ENCODE results near the gene SLC39A7.

SLC39A7 gene

GRCh38 chr6:33190504-33191107 is 10.1 kb upstream of the SLC39A7 start:
- DNase-seq (ENCODE audit: low read depth in 2 of 2) = no peak

DNA sequence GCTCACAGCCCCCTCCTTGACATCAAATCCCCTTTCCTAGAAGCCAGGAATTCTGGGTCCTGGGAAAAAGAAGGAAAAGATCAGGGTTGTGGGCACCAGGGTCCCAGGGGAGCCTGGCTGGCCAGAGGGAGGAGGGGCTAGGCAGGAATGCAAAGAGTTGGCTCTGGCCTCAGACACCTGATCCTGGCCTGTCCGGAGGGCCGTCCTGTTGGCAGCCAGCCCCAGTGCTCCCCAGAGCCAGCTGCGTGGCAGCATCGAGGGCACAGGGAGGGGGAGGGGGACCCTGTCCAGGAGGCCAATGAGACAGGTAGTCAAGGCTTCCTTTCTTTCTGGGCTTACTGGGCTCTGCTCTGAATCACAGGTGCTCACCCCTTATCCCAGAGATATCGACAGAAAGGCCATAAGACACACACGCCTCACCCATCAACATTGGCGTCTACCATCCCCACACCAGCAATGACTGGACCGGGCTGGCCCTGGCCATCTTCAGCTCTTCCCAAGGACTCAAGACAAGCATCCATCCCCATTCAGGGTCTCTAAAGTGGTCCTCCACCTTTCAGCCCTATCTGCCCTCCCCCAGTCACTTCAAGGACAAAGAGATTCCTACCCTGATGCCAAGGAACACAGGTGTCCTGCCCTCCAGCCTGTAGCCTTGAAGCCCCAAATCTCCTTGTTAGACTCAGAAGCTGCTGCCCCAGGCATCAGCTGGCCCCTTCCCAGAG is 9.1 kb upstream of the SLC39A7 start:
- no peak for DNase-seq (ENCODE audit: low read depth in 2 of 2)

DNA sequence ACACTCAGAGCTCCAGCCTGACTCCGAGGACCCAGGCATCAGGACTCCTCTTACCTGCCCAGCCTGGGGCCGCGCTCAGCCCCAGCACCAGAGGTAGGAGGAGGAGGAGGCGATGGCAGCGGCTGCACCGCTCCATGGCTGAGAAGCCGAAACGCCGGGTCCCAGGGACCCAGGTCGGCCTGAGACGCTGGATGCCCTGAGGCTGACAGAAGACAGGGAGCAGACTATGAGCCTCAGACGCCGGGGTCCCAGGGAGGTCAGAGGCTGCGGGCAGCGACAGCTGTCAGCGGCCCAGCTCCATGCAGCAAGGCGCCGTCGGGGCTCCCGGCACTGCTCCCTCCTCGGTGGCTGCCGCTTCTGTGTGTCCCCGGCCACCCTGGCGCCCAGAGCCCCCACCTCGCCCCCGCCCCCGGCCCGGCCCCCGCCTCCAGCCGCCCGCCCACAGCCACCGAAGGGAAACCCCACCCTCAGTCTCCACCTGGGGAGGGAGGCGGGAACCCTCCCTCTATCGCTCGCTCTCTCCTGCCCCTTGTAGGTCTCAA is 8.5 kb upstream of the SLC39A7 start, which contains the start of gene COL11A2:
Gene COL11A2, minus strand, starts transcription at position 363 of the 542 bp plus-strand sequence. Its CDS starts 227 bp downstream, at position 136.
- no peak for DNase-seq (ENCODE audit: low read depth in 2 of 2)

GRCh38 chr6:33192671-33193602 is 7.7 kb upstream of the SLC39A7 start:
- no peak for DNase-seq (ENCODE audit: low read depth in 2 of 2)

DNA sequence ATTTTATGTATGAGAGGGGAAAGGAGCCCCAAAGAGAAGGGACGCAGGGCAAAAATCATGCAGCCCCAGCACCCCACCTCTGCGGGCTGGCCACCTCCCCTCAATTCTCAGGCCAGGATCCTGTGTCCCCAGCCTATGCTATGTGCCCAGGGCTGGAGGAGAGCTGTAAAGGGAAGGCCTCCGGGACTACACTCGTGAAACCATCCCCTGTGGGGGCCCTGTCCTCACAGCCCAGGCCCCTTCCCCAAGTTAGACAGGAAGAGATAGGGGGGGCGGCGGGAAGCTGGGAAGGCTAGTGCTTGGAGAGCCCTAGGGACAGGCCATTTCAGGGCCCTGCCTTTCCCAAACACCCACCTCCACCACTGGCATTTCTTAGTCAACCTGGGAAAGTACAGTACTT is 7.0 kb upstream of the SLC39A7 start:
- DNase-seq (ENCODE audit: low read depth in 2 of 2) = no peak

GRCh38 chr6:33194431-33194979 is 6.2 kb upstream of the SLC39A7 start:
- no peak for DNase-seq (ENCODE audit: low read depth in 2 of 2)

DNA sequence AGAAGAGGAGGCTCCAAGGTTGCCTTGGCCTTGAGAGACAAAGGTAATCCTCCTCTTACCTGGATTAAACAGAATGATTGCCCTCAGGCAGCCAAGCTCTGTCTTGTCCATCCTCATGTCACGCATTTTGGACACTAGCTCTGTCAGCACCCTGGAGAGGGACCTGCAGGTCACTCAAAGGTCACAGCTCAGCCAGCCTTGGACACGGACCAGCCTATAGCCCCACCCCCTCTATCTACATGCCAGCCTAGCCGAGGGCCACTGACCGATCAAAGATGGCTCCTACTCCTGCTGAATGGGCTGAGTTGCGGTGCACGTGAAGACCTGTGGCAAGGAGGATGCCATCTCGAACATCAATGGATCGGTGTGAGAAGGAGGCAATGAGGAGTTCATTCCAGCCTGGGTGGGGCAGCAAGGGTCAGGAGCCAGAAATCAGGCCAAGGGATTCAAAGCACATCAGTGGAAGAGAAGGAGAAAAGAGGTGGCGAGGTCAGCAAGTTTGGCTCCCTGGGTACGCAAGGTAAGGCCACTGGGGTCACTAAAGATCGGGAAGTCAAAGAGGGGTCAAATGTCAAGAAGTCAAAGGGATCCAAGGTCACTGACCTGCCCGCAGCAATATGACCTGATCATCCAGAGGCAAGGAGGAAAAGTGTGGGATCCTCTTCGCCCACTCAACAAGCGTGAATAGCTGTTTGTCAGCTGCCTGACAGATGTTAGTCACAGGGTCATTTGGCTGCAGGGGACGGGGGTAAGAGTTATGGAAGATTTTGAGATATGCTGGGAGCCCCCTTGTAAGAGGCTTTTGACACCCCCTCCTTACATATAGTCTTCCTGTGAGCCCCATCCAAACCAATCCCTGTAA is 5.1 kb upstream of the SLC39A7 start:
- DNase-seq (ENCODE audit: low read depth in 2 of 2) = no peak

DNA sequence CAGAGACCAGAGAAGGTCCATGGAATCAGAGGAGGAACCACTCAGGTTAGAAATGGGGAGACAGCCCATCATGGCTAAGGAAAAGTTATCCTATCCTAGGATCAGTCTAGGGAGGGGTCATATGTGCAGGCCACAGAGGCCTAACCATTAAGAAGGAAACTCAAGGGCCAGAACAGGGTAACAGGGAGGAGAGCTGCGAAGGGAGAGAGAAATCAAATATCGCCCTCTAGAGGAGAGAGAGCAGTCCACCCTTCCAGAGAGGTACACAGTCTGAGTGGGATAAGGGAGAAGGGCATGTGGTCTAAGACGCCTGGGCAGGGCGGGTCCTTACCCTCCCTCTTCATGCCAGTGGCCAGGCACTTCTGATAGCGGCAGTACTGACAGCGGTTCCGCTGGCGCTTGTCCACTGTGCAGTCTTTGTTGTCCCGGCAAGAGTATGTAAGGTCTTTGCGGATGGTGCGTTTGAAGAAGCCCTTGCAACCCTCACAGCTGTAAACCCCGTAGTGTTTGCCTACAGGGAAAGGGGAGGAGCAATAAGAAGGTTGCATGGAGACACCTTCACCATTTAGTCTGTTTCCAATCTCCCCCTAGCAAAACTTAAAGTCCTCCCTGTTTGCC is 3.1 kb upstream of the SLC39A7 start:
- no peak for DNase-seq (ENCODE audit: low read depth in 2 of 2)

- DNase-seq (ENCODE audit: low read depth in 2 of 2) = no peak
Measured at GRCh38 chr6:33198159-33198852, 2.4 kb upstream of the SLC39A7 start.

- DNase-seq (ENCODE audit: low read depth in 2 of 2) = no peak
Measured at GRCh38 chr6:33198853-33199436, 1.7 kb upstream of the SLC39A7 start.

DNA sequence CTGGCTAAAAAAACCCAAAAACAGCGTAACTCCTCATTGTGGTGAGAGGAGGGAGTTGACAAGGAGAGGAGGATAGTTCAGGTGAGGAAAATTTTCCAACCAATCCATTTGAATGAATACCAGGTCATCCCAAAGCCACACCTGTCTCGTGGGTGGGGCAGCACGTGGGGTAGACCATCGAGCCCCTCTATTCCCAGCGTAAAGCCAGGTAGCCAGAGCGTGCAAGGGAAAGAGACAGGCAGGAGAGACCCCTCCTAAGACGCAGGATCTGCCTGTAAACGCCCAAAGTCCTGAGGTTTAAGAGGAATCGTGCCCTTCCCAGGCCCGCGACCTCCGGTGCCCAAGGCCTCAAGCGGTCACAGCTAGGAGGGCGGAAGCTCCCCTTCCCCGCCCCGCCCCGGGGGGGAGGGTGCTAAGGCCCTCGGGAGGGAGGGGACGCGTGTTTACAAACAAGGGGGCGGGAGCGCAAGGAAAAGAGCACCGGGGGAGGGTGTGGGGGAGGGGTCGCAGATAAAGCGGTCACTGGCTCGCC is 914 bp upstream of the SLC39A7 start:
- peak in 1 of 2 donors; percentile 61 for DNase-seq (ENCODE audit: low read depth in 2 of 2)

DNA sequence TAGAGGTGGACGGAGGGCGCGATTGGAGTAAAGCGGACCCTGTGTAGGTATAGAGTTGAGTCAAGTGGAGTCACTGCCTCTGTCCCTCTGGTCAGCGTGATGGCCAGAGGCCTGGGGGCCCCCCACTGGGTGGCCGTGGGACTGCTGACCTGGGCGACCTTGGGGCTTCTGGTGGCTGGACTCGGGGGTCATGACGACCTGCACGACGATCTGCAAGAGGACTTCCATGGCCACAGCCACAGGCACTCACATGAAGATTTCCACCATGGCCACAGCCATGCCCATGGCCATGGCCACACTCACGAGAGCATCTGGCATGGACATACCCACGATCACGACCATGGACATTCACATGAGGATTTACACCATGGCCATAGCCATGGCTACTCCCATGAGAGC is 479 bp downstream of the SLC39A7 start:
- DNase-seq (ENCODE audit: low read depth in 2 of 2) = no peak

- DNase-seq (ENCODE audit: low read depth in 2 of 2) = no peak
Measured at GRCh38 chr6:33201935-33202334, 1.3 kb downstream of the SLC39A7 start.

DNA sequence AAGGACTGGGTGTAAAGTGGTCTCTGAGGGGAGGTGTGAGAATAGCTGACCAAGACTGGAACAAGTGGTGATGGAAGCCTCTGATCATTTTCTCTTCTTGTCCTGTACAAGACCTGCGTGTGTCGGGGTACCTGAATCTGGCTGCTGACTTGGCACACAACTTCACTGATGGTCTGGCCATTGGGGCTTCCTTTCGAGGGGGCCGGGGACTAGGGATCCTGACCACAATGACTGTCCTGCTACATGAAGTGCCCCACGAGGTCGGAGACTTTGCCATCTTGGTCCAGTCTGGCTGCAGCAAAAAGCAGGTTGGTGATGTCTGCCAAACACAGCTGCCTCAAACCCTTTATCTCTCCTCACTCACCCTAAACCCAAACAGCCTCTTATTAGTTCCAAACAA is 2.1 kb downstream of the SLC39A7 start:
- no peak for DNase-seq (ENCODE audit: low read depth in 2 of 2)

- DNase-seq (ENCODE audit: low read depth in 2 of 2) = no peak
Measured at GRCh38 chr6:33203443-33204164, 2.9 kb downstream of the SLC39A7 start.

GRCh38 chr6:33204165-33204414 is 3.4 kb downstream of the SLC39A7 start:
- no peak for DNase-seq (ENCODE audit: low read depth in 2 of 2)

DNA sequence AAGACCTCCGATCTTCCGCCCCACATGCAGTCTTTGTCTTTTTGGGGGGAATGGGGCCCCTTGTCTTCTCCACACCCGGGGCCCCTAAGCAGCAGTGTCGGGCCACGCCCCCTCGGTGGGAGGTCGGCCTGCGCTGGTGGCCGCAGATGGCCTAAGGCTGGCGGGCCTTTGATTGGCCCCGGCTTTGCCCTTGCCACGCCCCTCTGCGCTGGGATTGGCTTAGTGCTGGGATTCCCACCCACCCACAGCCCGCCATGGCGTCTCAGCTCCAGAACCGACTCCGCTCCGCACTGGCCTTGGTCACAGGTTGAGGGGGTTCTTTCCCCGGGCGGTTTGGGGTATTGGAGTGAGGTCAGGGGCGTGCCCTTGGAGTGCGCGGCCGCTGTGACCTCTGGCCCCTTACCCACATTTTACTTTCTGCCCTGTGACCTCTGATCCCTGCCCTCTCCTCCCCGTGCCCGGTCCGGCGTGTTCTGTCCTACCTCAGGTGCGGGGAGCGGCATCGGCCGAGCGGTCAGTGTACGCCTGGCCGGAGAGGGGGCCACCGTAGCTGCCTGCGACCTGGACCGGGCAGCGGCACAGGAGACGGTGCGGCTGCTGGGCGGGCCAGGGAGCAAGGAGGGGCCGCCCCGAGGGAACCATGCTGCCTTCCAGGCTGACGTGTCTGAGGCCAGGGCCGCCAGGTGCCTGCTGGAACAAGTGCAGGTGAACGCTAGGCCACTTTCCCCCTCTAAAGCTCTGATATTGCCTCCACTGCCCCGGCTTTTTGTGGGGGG is 3.9 kb downstream of the SLC39A7 start, which contains the start of gene HSD17B8:
Gene HSD17B8, plus strand, starts transcription at position 241 of the 776 bp plus-strand sequence. Its CDS starts 14 bp downstream, at position 255.
- DNase-seq (ENCODE audit: low read depth in 2 of 2) = peak; percentile 88 to 93
